Neural cell (in vitro differentiated cells): ENCODE results near the gene EFEMP2. TPM values are rescaled to one million over a fixed set of nuclear protein-coding genes. Genes with fewer than 3 reads are reported as not detected.
"Not testable (repeated sequence)": the region's sequence is repeated elsewhere in the genome, so short reads cannot be mapped to it uniquely, and the experiment has no call there.

Source experiments
- H2AFZ ChIP-seq: fragments of 200-600, 300-800 bp; sonication (generic), shearing (Covaris generic); 2 replicates; pipeline ENCODE4 v1.6.0; 2014; ENCODE audit warnings: low read depth, mild to moderate bottlenecking, antibody characterized with exemption, low read length, moderate library complexity
- H3F3A ChIP-seq: fragments of 200-600 bp; shearing (Covaris generic); 2 replicates; pipeline ENCODE4 v1.6.1; 2016; ENCODE audit warnings: mild to moderate bottlenecking, moderate library complexity, mixed read lengths, antibody characterized with exemption, low read length; ENCODE audit not compliant: insufficient read depth, poor library complexity, severe bottlenecking
- H3K27ac ChIP-seq: fragments of 200-600, 300-800 bp; sonication (generic), shearing (Covaris generic); 2 replicates; pipeline ENCODE4 v1.5.1; 2014; ENCODE audit warnings: mild to moderate bottlenecking, low read length, moderate library complexity
- H3K27me3 ChIP-seq: fragments of 300-800, 200-600 bp; sonication (generic), shearing (Covaris generic); 2 replicates; pipeline ENCODE4 v1.6.0; 2014; ENCODE audit warnings: mild to moderate bottlenecking, low read depth, low read length, moderate library complexity; ENCODE audit not compliant: insufficient read depth
- H3K36me3 ChIP-seq: fragments of 300-800, 200-600 bp; sonication (generic), shearing (Covaris generic); 2 replicates; pipeline ENCODE4 v1.5.1; 2014; ENCODE audit warnings: mild to moderate bottlenecking, antibody characterized with exemption, low read length, moderate library complexity; ENCODE audit not compliant: insufficient read depth
- H3K4me2 ChIP-seq: fragments of 300-800, 200-600 bp; sonication (generic), shearing (Covaris generic); 2 replicates; pipeline ENCODE4 v1.6.0; 2014; ENCODE audit warnings: mild to moderate bottlenecking, low read length
- H3K4me3 ChIP-seq: fragments of 300-800, 200-600 bp; sonication (generic), shearing (Covaris generic); 2 replicates; pipeline ENCODE4 v1.5.1; 2014; ENCODE audit warnings: mild to moderate bottlenecking, low read length, moderate library complexity
- H3K79me2 ChIP-seq: fragments of 200-600 bp; shearing (Covaris generic); replicated peaks from 2 replicates; pipeline ENCODE4 v1.6.0; 2014; ENCODE audit warnings: mild to moderate bottlenecking, low read length, moderate library complexity; ENCODE audit not compliant: insufficient read depth
- H3K9ac ChIP-seq: fragments of 300-800, 200-600 bp; sonication (generic), shearing (Covaris generic); 2 replicates; pipeline ENCODE4 v1.6.1; 2016; ENCODE audit warnings: mild to moderate bottlenecking, low read length, mixed read lengths
- H3K9me2 ChIP-seq: fragments of 200-600 bp; shearing (Covaris generic); 2 replicates; pipeline ENCODE4 v1.6.1; 2016; ENCODE audit warnings: mild to moderate bottlenecking, low read length, mixed read lengths; ENCODE audit not compliant: insufficient read depth
- H3K9me3 ChIP-seq: fragments of 200-600, 300-800 bp; sonication (generic), shearing (Covaris generic); 2 replicates; pipeline ENCODE4 v1.6.1; 2016; ENCODE audit warnings: mild to moderate bottlenecking, mixed run types, low read length, moderate library complexity, mixed read lengths
- H4K20me1 ChIP-seq: fragments of 200-600 bp; shearing (Covaris generic); 2 replicates; pipeline ENCODE4 v1.6.1; 2016; ENCODE audit warnings: mild to moderate bottlenecking, mixed run types; ENCODE audit not compliant: insufficient read depth
- EP300 ChIP-seq: fragments of 450-650 bp; conservative IDR thresholded peaks from 2 replicates; pipeline ENCODE4 v1.6.1; 2014; ENCODE audit warnings: antibody characterized with exemption, mild to moderate bottlenecking, moderate library complexity; ENCODE audit not compliant: poor library complexity, severe bottlenecking
- EZH2 ChIP-seq: fragments of 200-600, 300-800 bp; shearing (Covaris generic), sonication (generic); IDR thresholded peaks from 2 replicates; pipeline ENCODE4 v1.6.1; 2014; ENCODE audit warnings: antibody characterized with exemption, low read length, borderline replicate concordance, mild to moderate bottlenecking; ENCODE audit not compliant: insufficient read depth, poor library complexity, severe bottlenecking
- MXI1 ChIP-seq: fragments of 450-650 bp; conservative IDR thresholded peaks from 2 replicates; pipeline ENCODE4 v1.6.1; 2014; ENCODE audit warnings: antibody characterized with exemption, mild to moderate bottlenecking; ENCODE audit not compliant: poor library complexity, severe bottlenecking
- POLR2AphosphoS5 ChIP-seq: IDR thresholded peaks from 2 replicates; pipeline ENCODE4 v1.6.1; 2012
- RAD21 ChIP-seq: fragments of 450-650 bp; conservative IDR thresholded peaks from 2 replicates; pipeline ENCODE4 v1.6.1; 2014; ENCODE audit warnings: antibody characterized with exemption, mild to moderate bottlenecking, moderate library complexity
- SMC3 ChIP-seq: fragments of 450-650 bp; conservative IDR thresholded peaks from 2 replicates; pipeline ENCODE4 v1.6.1; 2014; ENCODE audit warnings: antibody characterized with exemption, mild to moderate bottlenecking, moderate library complexity; ENCODE audit not compliant: poor library complexity
- TAF1 ChIP-seq: IDR thresholded peaks from 2 replicates; pipeline ENCODE4 v1.6.1; 2012; ENCODE audit warnings: low read depth
- polyA plus RNA-seq: library from polyadenylated mRNA; depleted of rRNA; stranded (reverse); fragments of >200 nt; gene quantifications from 2 replicates; pipeline ENCODE4 v1.2.3, GENCODE V29; 2014
- TF ChIP-seq, protein P1 (sequence below): IDR thresholded peaks from 2 replicates; pipeline ENCODE4 v1.6.1; 2012; ENCODE audit warnings: borderline replicate concordance
- TF ChIP-seq, protein P2 (sequence below): fragments of 450-650 bp; IDR thresholded peaks from 2 replicates; pipeline ENCODE4 v1.5.1; 2014; ENCODE audit warnings: antibody characterized with exemption, mild to moderate bottlenecking, moderate library complexity; ENCODE audit not compliant: poor library complexity, severe bottlenecking

EFEMP2 gene
- polyA plus RNA-seq, 1 donor from 2014 or later: 0.67 TPM

DNA sequence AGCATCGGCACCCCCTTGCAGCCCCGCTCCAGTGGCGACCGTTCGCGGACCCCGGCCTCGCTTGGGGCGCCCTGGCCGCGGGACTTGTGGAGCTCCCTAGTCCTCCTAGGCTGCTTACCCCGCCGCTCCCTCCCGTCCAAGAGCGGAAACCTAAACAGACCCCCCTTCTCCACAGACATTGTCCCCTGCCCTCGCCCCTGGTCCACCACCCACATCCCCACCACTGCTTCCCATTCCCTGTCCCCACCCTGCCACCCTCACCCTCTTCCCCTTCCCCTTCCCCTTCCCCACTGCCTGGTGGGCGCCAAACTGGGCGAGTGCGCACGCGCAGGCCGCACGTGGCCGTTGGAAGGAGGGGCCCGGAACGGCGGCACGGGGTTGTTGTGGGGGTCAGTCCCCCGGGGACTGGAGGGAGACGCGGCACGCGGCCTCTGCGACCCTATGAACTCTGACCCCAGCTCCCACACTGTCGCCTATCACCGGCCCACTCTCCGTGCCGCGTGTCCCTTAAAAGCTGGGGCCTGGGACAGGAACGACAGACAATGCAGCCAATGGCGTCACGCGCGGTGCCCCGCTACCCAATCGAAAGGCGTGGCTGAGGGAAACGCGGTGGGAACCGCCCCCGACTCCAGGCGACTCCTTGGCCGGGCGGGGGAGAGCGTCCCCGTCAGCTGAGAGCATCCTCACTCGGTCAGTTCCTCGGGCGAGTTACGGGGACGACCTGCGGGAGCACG is 39.1 kb downstream of the EFEMP2 start, which contains the start of gene SNX32:
SNX32 (plus strand) TSS at position 667 of the 734 bp plus-strand sequence. CDS start 103 bp downstream, outside the sequence.
- Histone ChIP-seq H4K20me1 (no peaks in the 10 kb centered on the region), H3K4me3 (peak within 1 kb of the TSS; percentile 74), H3F3A (no peaks in the 10 kb centered on the region), H3K9me2 (no peaks in the 10 kb centered on the region), H3K79me2 (peaks cover 4% of the 10 kb centered on the region), H3K27ac (peak within 1 kb of the TSS; percentile 25), H3K27me3 (no peaks in the 10 kb centered on the region), H3K9me3 (no peaks in the 10 kb centered on the region), H2AFZ (peak within 1 kb of the TSS; percentile 71), H3K4me2 (peak within 1 kb of the TSS; percentile 71), H3K36me3 (no peaks in the 10 kb centered on the region), H3K9ac (peak within 1 kb of the TSS; percentile 79)
- TF ChIP-seq RAD21: no peak
- peak; percentile 21 for TF ChIP-seq EP300
- TF ChIP-seq, protein P1, sequence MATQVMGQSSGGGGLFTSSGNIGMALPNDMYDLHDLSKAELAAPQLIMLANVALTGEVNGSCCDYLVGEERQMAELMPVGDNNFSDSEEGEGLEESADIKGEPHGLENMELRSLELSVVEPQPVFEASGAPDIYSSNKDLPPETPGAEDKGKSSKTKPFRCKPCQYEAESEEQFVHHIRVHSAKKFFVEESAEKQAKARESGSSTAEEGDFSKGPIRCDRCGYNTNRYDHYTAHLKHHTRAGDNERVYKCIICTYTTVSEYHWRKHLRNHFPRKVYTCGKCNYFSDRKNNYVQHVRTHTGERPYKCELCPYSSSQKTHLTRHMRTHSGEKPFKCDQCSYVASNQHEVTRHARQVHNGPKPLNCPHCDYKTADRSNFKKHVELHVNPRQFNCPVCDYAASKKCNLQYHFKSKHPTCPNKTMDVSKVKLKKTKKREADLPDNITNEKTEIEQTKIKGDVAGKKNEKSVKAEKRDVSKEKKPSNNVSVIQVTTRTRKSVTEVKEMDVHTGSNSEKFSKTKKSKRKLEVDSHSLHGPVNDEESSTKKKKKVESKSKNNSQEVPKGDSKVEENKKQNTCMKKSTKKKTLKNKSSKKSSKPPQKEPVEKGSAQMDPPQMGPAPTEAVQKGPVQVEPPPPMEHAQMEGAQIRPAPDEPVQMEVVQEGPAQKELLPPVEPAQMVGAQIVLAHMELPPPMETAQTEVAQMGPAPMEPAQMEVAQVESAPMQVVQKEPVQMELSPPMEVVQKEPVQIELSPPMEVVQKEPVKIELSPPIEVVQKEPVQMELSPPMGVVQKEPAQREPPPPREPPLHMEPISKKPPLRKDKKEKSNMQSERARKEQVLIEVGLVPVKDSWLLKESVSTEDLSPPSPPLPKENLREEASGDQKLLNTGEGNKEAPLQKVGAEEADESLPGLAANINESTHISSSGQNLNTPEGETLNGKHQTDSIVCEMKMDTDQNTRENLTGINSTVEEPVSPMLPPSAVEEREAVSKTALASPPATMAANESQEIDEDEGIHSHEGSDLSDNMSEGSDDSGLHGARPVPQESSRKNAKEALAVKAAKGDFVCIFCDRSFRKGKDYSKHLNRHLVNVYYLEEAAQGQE: peak; percentile 20
- no peak for TF ChIP-seq EZH2
- TF ChIP-seq POLR2AphosphoS5: no peak
- TF ChIP-seq SMC3: no peak
- TF ChIP-seq, protein P2, sequence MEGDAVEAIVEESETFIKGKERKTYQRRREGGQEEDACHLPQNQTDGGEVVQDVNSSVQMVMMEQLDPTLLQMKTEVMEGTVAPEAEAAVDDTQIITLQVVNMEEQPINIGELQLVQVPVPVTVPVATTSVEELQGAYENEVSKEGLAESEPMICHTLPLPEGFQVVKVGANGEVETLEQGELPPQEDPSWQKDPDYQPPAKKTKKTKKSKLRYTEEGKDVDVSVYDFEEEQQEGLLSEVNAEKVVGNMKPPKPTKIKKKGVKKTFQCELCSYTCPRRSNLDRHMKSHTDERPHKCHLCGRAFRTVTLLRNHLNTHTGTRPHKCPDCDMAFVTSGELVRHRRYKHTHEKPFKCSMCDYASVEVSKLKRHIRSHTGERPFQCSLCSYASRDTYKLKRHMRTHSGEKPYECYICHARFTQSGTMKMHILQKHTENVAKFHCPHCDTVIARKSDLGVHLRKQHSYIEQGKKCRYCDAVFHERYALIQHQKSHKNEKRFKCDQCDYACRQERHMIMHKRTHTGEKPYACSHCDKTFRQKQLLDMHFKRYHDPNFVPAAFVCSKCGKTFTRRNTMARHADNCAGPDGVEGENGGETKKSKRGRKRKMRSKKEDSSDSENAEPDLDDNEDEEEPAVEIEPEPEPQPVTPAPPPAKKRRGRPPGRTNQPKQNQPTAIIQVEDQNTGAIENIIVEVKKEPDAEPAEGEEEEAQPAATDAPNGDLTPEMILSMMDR: peak; percentile 44
- TF ChIP-seq MXI1: peak; percentile 96
- no peak for TF ChIP-seq TAF1

DNA sequence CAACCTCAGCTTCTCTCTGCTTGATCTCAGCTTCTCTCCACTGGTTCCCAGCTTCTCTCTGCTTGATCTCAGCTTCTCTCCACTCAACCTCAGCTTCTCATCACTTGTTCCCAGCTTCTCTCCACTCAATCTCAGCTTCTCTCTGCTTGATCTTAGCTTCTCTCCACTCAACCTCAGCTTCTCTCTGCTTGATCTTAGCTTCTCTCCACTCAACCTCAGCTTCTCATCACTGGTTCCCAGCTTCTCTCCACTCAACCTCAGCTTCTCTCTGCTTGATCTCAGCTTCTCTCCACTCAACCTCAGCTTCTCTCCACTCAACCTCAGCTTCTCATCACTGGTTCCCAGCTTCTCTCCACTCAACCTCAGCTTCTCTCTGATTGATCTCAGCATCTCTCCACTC is 40.4 kb downstream of the EFEMP2 start:
- H3K79me2 ChIP-seq, H3K27me3 ChIP-seq, H3K9me3 ChIP-seq, H3K36me3 ChIP-seq, H3K9ac ChIP-seq, H3K4me2 ChIP-seq, H3F3A ChIP-seq, H3K4me3 ChIP-seq, H3K9me2 ChIP-seq, H3K27ac ChIP-seq, H2AFZ ChIP-seq, H4K20me1 ChIP-seq: not testable (repeated sequence)
